GM21528 (cell line): ENCODE data around the gene DDIT4.
"Not testable (repeated sequence)": the region's sequence is repeated elsewhere in the genome, so short reads cannot be mapped to it uniquely, and the experiment has no call there.

Experiments used
- ATAC-seq: cut with Tn5 transposase; IDR thresholded peaks from one replicate; pipeline ENCODE4 v1.9.1; 2021; ENCODE audit warnings: mild to moderate bottlenecking, moderate library complexity; ENCODE audit not compliant: unreplicated experiment, low FRiP score

DDIT4 gene

GRCh38 chr10:72285972-72286521 lies 12.3 kb downstream of the DDIT4 start:
- no peak for ATAC-seq

DNA sequence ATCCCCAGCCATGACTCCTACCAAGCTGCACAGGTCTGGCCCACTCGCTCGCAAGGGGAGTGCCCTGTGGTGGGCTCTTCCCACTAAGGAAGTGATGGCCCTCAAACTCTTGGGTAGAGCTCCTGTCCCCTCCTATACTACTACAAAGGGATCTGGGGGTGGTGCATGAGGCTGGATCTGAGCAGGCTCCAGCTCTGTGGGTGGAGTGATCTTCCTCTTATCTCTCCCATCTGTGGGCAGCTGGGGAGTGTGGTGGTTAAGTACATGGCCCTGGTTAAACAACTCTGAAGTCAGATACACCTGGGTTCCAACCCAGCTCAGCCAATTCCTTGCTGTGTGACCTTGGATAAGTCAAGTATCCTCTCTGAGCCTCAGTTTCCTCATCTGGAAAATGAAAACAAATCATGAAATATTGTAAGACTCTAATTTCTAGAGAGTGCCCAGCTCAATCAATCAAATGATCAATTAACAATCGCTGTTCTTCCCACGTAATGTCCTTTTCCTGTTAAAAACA lies 17.4 kb downstream of the DDIT4 start:
- ATAC-seq: no peak

DNA sequence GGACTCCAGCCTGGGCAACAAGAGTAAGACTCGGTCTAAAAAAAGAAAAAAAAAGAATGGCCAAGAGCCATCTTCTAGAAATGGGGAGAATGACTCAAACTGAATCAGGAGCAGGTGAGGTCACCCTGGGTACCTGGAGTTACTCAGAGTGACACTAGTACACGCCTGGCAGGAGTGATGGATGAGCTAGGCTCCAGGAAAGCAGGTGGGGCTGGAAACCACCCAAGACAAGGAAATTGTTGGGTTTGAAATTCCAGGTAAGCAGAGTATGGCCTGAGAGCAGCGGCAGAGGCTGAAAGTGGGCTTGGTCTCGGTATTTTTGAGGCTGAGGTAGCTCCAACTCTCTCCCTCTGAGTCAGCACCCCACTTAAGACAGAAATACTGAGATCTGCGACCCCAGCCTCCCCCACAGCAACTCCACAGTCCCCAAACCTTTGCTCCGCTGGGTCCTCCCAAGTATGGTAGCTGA lies 18.5 kb downstream of the DDIT4 start:
- no peak for ATAC-seq

GRCh38 chr10:72295330-72295910 lies 21.7 kb downstream of the DDIT4 start:
- no peak for ATAC-seq

DNA sequence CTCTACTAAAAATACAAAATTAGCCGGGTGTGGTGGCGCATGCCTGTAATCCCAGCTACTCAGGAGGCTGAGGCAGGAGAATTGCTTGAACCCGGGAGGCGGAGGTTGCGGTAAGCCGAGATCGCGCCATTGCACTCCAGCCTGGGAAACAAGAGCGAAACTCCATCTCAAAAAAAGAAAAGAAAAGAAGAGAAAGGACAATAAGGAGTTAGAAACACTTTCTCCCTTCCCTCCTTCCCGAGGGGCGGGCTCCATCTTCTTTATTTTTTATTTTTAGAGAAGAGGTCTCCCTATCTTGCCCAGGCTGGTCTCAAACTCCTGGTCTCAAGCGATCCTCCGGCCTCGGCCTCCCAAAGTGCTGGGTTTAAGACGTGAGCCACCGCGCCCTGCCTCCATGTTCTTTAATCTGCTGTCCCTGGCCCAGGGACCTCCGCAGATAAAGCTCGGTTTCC lies 23.1 kb downstream of the DDIT4 start:
- ATAC-seq: not testable (repeated sequence)

DNA sequence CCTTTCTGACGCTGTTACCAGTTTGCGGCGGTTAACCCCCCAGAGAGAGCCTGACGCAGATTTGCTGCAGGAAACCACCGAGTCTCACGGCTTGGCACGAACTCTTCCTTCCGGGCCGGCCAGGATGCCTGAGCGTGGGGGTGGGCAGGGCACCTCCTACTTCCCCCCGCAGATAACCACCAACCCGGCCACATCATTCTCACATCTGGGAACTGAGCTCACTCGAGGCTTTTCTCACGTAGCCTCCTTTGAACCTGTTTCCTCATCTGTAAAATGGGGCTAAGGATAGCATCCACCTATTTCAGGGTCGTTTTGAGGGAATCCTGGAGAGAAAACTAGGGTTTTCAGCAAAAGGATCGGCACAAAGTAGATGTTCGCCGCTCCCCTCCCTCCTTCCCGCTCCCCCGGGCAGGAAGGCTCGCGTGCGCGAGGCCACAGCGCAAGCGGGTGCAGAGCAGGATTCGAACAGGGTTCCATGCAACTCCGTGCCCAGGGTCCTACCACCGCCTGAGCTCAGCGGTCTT lies 23.6 kb downstream of the DDIT4 start:
- peak; percentile 56 for ATAC-seq

DNA sequence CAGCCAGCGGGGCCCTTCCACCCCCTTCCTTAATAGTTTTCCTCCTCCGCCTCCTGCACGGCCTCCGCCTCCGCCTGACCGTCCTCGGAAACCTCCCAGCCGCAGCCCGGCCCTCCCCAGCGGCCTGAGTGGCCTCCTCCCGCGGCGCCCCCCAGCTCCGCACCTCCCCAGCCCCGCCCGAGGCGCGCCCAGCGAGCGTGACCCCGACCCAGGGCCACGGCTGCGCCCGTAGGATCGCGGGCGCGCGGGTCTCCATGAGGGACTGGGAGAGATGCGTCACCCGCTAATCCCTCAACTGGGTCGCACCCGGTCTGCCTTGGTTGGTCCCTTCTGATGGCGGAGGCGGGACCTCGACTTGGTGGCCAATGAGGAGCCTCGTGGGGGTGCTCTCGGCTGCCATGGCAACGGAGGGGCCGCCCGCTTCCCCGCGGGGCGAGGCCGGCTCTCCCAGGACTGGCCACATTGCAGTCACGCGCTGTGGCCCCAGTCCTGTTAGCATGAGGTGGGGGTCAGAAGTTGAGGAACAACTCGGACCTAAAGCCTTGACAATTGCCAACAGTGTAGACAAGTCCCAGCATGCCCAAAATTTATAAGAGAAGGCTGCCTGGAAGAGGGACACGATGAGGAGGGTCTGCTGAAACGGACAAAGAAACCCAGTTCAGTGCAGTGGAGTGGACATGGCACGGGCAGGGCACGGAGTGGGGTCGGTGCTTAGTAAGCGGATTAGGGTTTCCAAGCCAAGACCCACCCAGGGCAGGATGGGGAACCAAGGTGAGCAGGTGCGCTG lies 24.3 kb downstream of the DDIT4 start:
- ATAC-seq: peak; percentile 64

DNA sequence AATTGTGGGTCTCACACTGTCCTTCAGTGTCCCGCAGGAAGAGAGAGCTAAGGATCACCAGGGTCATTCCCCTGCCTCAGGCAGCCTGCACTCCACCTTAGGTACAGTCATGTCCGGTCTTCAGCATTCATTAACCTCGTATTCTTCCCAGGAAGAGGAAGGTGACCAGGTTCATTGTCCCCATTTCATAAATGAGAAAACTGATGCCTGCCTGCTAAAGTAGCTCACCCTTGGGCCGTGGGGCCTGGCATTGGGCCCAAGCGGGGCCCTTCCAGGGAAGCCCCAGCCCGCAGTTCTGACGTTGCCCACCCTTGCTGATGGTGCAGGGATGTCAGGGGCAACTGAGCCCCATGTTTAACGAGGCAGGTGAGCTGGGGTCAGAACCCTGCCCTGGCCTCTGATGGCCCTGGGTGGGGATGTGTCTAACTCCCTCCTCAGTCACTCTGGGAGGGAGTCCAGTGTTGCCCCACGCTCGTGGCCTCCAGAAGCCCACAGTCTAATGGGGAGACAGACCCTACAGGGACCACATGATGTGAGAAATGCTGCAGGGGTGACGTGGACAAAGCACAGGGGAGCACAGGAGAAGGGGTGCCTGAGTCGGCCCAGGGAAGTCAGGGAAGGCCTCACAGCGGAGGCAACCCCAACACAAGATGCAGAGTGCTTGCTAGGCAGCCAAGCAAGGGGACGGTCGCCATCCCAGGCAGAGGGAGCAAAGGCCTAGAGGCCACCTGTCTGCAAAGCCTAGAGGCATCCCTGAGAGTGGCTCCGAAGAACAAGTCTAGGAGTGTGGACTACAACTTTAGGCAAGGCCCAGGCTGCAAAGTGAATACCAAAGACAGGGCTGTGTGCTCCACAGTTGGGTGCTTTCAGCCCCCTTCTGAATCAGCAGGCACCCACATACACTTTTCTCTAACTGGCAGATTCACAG lies 25.1 kb downstream of the DDIT4 start:
- no peak for ATAC-seq

DNA sequence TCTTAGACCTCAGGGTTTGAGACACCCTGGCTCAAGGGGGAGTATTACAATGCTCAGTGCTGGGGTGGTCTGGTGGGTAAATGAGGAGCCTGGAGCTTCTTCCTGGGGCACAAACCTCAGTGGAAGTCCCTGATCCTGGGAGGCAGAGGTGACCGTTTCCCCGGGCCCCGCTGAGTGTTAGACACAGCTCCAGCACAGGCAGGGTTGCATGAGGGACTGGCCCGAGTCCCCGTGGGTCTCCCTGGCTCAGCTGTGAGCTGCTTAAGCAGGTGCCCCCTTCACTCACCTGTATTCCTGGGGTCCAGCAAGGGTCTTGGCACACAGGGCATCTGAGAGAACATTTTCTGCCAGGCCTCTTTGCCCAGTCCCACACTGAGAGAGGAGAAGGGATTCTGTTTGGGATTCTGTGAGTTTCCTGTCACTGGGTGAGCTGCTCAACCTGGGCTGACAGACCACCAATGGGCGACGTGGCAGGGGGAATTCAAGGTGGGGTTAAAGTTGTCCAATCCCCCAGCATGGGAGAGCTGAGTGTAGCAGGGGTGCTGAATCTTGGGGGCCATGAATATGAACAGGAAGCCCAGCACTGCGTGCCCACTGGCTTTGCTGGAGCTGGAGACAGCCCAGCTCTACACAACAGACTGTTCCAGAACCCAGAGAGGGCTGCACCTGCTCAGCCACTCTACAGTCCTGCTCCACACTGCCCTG lies 29.9 kb downstream of the DDIT4 start:
- no peak for ATAC-seq

GRCh38 chr10:72306215-72306760 lies 32.6 kb downstream of the DDIT4 start:
- ATAC-seq: no peak

DNA sequence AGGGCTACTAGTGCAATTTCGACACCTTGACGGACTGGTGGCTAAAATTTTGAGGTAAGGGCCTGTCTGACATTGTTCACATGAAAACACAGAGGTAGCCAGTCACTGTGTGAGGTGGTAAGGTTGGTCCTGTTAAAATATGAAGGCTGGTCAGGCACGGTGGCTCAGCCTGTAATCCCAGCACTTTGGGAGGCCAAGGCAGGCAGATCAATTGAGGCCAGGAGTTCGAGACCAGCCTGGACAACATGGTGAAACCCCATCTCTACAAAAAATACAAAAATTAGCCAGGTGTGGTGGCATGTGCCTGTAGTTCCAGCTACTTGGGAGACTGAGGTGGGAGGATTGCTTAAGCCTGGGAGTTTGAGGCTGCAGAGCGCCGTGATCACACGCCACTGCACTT lies 34.0 kb downstream of the DDIT4 start:
- ATAC-seq: not testable (repeated sequence)

- ATAC-seq: no peak
These were observed 34.7 kb downstream of the DDIT4 start for GRCh38 chr10:72308320-72308987.

- ATAC-seq: no peak
These were observed 35.8 kb downstream of the DDIT4 start for GRCh38 chr10:72309290-72310240.

DNA sequence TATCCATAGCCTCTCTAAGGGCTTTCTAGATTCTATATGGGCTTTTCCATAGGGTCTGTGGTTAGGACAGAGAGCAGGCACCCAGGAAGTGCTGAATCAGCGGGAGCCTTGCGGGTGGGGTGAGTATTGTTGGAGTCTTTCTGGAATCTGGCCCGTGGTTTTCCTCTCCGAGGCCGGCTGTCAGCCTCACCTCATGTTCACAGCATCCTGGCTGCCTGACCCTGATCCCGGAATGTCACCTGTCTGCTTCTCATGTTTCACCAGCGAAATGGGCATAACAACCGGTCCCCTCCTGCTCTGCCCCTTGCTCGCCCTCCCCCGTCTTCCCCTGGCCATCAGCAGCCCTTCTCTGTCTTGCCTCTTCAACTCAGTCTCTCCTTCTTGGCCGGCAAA lies 36.5 kb downstream of the DDIT4 start:
- ATAC-seq: no peak

DNA sequence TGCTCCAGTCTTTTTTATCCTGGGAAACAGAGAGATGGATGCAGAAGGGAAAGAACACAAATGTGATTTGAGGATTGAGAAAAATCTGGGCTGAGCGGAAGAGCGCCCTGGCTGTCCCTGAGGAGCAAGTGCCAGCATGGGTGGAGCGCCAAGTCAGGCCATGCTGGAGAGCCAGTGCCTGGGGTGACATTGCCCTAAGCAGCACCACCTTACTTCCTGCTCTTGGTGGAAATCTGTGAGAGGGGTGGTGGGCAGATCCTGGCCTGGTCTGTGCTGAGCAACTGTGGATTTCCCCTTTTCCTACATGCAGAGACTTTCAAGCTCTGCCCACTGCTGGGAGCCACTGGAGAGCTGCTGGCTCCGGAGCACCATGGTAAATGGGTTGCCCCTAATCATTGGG lies 36.9 kb downstream of the DDIT4 start:
- no peak for ATAC-seq

DNA sequence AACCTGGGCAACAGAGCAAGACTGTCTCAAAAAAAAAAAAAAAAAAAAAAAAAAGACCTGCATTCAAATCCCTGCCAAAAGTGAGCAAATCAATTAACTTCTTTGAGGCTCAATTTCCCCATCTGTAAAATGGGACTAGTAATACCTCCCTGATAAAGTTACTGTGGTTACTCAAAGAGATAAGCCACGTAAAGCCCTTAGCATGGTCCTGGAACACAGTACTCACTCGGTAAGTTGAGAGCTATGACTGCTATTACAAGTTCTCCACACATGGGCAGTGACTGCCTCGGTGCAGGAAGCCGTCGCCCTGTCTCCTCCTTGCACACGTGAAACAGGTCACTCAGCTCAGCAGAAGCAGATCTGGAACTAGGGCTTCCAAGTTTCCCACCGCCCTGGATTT lies 37.9 kb downstream of the DDIT4 start:
- no peak for ATAC-seq

DNA sequence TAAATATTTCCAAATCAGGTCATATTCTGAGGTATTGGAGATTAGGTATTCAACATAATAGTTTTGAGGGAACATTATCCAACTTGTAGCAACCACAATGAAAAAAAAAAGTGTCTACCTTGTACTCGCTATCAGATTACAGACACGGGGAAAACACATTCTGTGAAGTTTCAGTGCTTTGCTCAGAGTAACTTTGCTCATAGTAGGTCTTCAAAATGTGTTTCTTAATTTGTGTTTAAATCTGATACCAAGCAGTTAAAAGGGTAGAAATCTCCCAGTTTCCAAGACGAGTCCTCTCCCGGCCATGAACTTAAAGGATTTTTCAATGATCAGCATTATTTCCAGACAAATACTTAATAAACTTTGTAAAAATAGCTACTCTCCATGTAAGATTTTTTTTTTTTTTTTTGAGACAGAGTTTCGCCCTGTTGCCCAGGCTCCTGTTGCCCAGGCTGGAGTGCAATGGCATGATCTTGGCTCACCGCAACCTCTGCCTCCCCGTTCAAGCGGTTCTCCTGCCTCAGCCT lies 39.2 kb downstream of the DDIT4 start:
- no peak for ATAC-seq
